A673 (cell line): Measurements from ENCODE around the gene LAMB4.

Experiments used
- EZH2 ChIP-seq: fragments of 200-600 bp; sonication (generic); IDR thresholded peaks from 2 replicates; pipeline ENCODE4 v1.6.1; 2017; ENCODE audit warnings: borderline replicate concordance, low read depth, mild to moderate bottlenecking, mixed read lengths, antibody characterized with exemption, low read length; ENCODE audit not compliant: poor library complexity, severe bottlenecking
- TF ChIP-seq, protein P1 (sequence below): fragments of 300-800, 200-600 bp; sonication (generic); conservative IDR thresholded peaks from 2 replicates; pipeline ENCODE4 v1.5.1; 2017; ENCODE audit warnings: low read depth, mild to moderate bottlenecking, antibody characterized with exemption, low read length, moderate library complexity, mixed read lengths

DNA sequence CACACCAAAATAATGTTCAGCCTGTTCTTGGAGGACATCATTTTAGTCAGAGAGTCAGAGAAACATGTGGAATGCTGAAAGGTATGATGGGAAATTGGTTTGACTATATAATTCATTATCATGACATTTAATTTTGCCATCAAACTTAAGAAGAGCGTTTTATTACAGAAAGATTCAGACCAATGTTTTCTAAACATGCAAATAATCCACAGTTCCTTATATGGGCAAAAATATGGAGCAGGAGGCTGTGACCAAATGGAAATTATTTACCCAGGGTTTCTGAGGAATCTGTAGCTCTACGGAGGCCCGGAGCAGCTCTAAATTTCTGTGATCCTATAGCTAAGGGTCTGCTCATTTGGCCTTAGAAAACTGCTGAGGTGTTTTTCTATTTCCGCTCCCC lies 33.2 kb downstream of the LAMB4 start:
- no peak for TF ChIP-seq EZH2
- TF ChIP-seq, protein P1, sequence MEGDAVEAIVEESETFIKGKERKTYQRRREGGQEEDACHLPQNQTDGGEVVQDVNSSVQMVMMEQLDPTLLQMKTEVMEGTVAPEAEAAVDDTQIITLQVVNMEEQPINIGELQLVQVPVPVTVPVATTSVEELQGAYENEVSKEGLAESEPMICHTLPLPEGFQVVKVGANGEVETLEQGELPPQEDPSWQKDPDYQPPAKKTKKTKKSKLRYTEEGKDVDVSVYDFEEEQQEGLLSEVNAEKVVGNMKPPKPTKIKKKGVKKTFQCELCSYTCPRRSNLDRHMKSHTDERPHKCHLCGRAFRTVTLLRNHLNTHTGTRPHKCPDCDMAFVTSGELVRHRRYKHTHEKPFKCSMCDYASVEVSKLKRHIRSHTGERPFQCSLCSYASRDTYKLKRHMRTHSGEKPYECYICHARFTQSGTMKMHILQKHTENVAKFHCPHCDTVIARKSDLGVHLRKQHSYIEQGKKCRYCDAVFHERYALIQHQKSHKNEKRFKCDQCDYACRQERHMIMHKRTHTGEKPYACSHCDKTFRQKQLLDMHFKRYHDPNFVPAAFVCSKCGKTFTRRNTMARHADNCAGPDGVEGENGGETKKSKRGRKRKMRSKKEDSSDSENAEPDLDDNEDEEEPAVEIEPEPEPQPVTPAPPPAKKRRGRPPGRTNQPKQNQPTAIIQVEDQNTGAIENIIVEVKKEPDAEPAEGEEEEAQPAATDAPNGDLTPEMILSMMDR, result no peak
